GM18870 (cell line): ENCODE measurements around the gene ANP32A.

Source experiments
- ATAC-seq: cut with Tn5 transposase; IDR thresholded peaks from one replicate; pipeline ENCODE4 v1.9.1; 2021; ENCODE audit warnings: moderate library complexity; ENCODE audit not compliant: unreplicated experiment

The ANP32A gene

DNA sequence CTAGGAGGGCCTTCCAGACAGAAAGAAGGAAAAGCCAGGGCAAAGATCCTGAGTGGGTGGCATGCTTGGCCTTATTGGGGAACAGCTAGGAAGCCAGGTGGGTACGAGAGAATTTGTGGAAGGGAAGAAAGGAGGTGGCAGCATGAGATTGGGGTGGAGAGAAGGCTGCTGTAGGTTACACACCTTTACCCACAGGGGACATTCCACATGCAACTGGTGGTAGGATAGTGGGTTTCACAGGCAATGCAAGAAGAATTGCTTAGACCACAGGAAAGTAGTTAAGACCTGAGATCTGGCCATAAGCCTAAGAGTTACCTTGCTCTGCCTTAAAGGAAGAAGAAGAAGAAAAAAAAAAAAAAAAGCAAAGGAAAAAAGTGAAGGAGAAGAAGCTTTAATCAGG is 19.8 kb downstream of the ANP32A start:
- ATAC-seq, result no peak

DNA sequence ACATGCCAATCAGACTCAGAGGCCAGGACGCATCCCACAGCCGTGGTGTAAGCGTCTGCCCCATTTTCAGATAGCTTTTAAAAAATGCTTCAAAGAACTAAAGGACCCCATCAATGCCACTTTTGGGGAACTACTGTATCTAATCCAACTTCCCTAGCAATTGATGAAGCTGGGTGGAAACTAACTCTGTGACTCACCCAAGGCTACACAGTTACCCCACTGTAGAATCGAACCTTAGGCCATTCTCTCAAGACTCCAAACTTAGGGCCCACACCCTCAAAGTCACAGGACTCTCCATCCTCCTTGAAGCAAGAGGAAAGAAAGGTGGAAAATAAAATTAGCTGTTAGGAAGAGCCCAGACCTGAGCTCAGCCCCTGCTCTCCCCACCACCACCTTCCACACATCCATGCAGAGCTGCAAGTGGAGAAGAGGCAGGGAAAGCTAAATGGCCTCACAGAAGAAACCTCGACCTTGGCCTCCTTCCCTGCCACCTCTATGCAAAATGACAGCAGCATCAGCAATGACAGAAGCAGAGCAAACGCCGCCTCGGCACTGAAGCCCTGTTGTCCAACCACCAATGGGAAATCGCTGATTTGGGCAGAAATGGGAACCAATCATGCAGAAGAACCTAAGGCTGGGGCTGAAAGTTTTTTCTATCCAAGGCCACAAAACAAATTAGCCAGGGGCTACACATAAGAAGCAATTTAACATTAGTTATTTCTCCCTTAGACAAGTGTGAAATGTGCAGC is 22.2 kb downstream of the ANP32A start:
- no peak for ATAC-seq

GRCh38 chr15:68797599-68798345 is 22.9 kb downstream of the ANP32A start:
- no peak for ATAC-seq

GRCh38 chr15:68797191-68797590 is 23.5 kb downstream of the ANP32A start:
- no peak for ATAC-seq

GRCh38 chr15:68796576-68796975 is 24.1 kb downstream of the ANP32A start:
- ATAC-seq, result no peak

- ATAC-seq, result peak; percentile 33
Measured at GRCh38 chr15:68795298-68795848, 25.3 kb downstream of the ANP32A start.

GRCh38 chr15:68794863-68795262 is 25.8 kb downstream of the ANP32A start:
- no peak for ATAC-seq

- no peak for ATAC-seq
Measured at GRCh38 chr15:68794307-68794706, 26.4 kb downstream of the ANP32A start.

- ATAC-seq, result no peak
Measured at GRCh38 chr15:68793776-68794175, 26.9 kb downstream of the ANP32A start.

DNA sequence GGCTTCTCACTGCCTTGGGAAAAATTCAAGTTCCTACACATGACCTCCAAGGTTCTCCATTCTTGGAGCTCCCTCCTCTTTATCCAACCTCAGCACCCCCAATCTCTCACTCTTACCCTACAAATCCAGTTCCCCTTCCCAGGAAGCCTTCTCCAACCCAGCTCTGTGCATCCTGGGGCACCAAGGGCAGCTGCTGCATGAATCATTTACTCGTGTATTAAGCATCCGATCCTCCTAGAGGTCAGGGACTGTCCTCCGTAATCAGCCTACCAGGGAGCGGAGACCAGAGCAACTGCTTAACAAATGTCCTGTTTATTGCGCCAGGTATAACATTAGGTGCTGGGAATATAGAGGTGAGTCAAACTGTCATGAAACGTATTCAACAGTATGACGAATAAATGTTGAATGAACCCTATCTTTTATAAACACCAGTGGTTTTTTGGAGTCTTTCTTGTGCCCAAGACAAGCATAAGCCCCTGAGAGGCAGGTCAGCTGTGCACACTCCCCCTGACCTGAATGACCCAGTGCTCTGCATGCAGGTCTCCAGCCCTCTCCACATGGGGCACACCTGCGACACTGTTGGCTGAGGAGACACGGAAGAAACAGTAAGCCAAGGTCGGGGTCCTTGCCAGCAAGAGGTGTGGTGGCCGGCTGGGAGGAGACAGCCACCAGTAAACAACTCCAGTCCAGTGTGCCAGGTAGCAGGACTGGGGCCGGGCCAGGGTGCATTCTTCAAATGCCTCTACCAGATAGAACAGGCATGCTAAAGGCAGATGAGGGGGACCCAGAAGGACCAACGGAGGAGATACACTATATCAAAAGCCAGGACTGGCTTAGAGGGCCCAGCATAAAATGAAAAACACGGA is 27.6 kb downstream of the ANP32A start:
- ATAC-seq, result no peak

DNA sequence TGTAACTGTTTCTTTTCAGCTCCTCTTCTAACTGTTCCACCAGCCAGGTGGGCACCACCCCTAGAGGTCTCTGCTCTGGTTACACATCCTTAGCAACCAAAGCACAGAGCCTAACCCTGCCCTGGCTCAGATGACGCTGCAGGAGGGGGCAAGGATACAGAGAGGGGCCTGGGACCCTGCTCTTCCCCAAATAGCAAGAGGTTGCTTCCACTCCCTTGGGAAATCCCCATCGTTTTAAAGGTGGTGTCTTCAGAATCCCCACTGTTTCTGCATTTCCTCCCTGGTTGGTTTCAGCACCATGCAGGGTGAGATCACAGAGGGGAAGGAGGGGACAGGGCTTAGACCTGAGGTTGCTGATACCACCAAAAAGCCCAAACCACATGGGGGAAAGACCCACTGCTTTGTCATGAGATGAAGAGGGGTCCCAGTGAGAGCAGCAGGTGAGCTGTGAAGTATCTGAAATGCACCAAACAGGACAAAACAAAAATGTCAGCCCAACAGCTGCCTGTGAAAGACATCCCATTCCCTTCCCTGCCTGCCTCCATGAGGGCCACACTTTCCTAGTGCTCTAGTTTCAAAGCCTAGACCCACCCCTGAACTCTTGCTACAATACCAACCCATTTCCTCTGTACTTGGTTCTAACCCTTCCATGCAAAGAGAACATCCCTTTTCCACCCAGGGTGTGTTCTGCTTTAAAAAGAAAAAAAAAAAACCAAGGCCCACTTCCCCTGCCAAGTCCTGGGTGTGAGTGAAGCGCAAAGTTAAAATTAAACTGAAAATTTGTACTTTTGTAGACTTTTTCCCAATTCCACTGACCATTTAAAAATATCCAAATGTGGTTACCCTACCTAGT is 29.0 kb downstream of the ANP32A start:
- ATAC-seq, result peak; percentile 63

DNA sequence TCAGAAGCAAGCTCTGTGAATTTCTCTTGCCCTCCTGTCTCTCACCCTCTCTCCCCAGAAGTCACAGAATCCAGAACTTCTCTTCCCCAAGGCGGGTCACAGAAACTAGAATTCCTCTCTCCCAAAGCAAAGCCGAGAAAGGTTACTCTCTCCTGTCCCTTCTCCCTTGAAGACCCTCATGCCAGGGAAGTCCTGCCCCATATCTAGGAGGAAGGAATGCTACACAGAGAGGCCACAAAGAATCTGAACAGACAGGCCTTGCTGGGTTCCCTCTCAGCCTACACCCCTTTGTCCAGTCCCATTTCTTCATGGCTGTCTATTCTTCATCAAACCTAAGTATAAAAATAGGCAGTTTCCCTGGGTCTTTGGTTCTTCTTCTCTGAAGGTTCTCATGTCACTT is 29.8 kb downstream of the ANP32A start:
- ATAC-seq, result no peak

DNA sequence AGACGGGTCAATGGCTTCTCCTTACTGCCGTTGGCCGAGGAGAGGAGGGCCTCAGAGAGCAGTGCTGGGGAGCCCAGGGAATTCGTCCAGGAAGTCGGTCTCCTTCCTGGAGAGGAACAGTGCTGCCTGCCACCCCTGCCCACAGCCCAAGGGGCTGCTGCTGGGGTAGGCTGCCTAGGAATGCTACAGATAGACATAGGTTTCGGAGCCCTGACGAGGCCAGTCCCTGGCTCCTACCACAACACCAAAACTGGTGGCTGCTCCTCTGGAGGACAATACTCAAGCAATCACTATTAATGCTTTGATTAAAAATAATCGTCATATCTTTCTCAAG is 30.5 kb downstream of the ANP32A start:
- no peak for ATAC-seq

DNA sequence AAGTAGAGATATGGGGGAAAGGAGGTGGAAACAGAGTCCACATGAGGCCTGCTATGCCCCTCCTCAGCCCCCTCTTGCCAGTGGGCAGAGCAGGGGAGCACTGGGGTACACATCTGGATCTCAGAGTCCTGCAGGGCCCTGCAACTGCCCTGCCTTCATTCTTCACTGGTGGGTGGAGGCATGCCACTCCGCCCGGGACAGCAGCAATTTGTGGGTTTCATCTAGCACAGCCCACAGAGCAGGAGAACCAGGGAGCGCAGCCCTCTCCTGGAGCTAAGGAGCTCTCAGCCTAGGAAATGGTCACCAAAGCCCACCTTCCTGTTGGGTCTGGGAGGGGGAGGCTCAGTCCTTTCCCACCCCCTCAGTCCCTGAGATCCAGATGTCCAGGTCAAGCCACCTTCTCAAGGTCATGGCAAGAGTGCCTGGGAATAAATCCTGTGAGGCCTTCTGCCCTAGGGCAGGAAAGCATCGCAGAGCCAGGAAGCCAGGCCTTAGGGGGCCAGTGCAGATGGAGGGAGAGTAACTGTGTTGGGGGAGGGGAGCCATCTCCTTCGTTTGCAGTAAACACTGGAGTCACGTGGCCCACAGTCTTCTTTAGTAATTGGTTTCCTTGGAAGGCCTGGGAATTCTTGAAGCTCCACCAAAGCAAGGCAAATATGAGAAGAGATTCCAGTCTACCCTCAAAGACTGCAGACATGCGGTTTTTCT is 31.0 kb downstream of the ANP32A start:
- no peak for ATAC-seq

GRCh38 chr15:68789091-68789490 is 31.6 kb downstream of the ANP32A start:
- no peak for ATAC-seq

DNA sequence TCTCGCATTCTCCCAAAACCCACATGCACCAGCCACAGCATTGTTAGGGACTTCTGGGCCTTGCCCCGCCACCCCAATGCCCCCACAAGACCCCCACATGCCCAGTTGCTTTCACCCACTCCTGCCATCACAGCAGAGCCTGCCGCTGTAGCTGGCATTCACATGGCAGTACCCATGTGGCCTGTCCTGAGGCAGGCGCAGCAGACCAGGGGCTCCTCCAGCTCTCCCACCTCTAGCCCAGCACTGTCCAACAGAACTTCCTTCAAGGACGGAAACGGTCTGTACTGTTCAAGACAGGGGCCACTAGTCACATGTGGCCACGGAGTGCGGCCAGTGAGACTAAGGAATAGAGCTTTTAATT is 32.5 kb downstream of the ANP32A start:
- no peak for ATAC-seq

DNA sequence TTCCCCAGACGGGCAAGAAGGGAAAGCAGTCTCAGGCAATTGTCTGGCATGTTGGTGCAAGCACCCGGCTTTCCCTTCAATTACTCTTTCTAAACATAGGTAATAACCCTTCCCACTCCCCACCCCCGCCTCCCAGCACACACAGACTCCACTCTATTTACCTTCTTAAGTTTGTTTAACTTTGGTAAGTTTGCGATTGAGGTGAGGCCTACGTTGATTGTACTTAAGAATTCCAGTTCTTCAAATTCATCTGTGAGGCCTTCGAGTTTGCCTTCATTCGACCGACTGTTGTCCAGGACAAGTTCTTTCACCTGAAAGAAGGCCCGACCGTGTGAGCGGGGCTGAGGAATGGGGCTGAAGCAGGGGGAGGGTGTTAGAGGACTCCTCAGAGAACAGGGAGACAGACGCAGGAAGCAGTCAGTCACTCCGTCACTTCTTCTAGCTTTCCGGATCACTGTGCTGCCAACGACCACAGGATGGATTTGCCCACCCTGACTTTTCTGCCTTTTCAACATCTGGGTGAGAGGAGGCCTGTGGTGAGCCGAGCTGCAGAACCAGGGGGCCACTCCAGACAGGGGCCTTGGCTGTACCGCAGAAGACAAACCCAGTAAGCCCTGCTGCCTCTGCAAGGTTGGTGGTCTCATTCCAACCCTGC is 33.0 kb downstream of the ANP32A start:
- no peak for ATAC-seq

GRCh38 chr15:68786753-68787152 is 33.9 kb downstream of the ANP32A start:
- no peak for ATAC-seq

GRCh38 chr15:68785541-68785940 is 35.2 kb downstream of the ANP32A start:
- ATAC-seq, result no peak
